WERI-Rb-1 (cell line): ENCODE results near the gene ZNF155.
A peak's percentile ranks its signal among the peaks of the same experiment; 100 is the strongest.

ENCODE experiments used
- DNase-seq: peaks from one replicate; pipeline ENCODE4 v3.0.0-alpha.2; 2020
- H3K27ac ChIP-seq: fragments of 250-450 bp; sonication (Bioruptor Pico); 2 replicates; pipeline ENCODE4 v1.5.1; 2020; ENCODE audit warnings: mild to moderate bottlenecking, moderate library complexity
- H3K27me3 ChIP-seq: fragments of 250-450 bp; sonication (Bioruptor Pico); 2 replicates; pipeline ENCODE4 v1.5.1; 2021; ENCODE audit warnings: mild to moderate bottlenecking, low read depth, moderate library complexity; ENCODE audit not compliant: insufficient read depth, severe bottlenecking
- H3K36me3 ChIP-seq: fragments of 250-450 bp; sonication (Bioruptor Pico); 2 replicates; pipeline ENCODE4 v1.5.1; 2020; ENCODE audit warnings: mild to moderate bottlenecking, moderate library complexity
- H3K4me3 ChIP-seq: 2 replicates; pipeline ENCODE4 v1.5.1; 2011; ENCODE audit warnings: low read depth, mild to moderate bottlenecking, control low read depth, low read length
- H3K9me3 ChIP-seq: fragments of 250-450 bp; sonication (Bioruptor Pico); 2 replicates; pipeline ENCODE4 v1.5.1; 2021; ENCODE audit warnings: mild to moderate bottlenecking, moderate library complexity; ENCODE audit not compliant: severe bottlenecking
- TF ChIP-seq, protein P1 (sequence below): IDR thresholded peaks from 2 replicates; pipeline ENCODE4 v1.5.1; 2011; ENCODE audit warnings: low read depth, mild to moderate bottlenecking, control low read depth, inconsistent platforms, low read length

ZNF155 gene

DNA sequence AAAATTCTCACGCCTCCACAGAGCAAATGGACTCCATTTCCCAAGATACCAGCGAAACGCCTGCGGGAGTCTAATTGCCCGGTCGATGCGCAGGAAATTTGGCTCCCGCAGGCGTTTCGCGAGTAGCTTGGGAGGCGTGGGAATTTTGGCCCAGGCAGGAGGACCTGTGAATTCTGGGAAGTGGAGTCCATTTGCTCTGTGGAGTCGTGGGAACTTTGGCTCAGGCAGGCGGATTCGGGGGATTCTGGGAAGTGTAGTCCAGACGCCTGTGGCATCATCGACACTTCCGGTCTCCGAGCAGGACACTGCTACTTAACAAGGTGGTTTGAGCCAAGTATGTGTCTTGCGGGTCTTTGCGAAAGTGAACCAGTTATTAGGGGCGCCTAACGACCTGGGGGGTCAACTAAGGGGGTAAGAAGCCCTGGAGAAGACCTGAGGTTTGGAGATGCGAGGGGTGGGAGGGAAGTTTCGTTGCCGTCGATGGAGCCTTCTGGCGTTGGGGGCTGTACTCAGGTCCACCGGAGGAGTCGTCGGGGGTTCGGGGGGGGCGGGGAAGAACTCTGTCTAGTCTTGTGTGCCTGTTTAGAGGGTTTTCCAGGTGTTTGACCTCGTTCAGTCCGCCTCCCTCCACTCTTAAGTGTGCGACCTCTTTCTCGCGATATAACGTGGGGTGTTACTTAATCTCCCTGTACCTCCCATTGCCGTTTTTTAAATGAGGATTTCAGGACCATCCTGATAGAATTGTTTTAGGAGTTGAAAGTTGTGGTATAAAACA lies at the start of gene ZNF155:
Gene ZNF155, plus strand, starts transcription at position 277 of the 775 bp plus-strand sequence. CDS start 4,356 bp downstream, outside the sequence.
- Histone ChIP-seq H3K36me3 (peaks cover 8% of the 10 kb centered on the region), H3K4me3 (peak within 1 kb of the TSS; percentile 93), H3K9me3 (no peaks in the 10 kb centered on the region), H3K27ac (peak within 1 kb of the TSS; percentile 63), H3K27me3 (no peaks in the 10 kb centered on the region)
- DNase-seq, result peak; percentile 96
- TF ChIP-seq, protein P1, sequence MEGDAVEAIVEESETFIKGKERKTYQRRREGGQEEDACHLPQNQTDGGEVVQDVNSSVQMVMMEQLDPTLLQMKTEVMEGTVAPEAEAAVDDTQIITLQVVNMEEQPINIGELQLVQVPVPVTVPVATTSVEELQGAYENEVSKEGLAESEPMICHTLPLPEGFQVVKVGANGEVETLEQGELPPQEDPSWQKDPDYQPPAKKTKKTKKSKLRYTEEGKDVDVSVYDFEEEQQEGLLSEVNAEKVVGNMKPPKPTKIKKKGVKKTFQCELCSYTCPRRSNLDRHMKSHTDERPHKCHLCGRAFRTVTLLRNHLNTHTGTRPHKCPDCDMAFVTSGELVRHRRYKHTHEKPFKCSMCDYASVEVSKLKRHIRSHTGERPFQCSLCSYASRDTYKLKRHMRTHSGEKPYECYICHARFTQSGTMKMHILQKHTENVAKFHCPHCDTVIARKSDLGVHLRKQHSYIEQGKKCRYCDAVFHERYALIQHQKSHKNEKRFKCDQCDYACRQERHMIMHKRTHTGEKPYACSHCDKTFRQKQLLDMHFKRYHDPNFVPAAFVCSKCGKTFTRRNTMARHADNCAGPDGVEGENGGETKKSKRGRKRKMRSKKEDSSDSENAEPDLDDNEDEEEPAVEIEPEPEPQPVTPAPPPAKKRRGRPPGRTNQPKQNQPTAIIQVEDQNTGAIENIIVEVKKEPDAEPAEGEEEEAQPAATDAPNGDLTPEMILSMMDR, result no peak

DNA sequence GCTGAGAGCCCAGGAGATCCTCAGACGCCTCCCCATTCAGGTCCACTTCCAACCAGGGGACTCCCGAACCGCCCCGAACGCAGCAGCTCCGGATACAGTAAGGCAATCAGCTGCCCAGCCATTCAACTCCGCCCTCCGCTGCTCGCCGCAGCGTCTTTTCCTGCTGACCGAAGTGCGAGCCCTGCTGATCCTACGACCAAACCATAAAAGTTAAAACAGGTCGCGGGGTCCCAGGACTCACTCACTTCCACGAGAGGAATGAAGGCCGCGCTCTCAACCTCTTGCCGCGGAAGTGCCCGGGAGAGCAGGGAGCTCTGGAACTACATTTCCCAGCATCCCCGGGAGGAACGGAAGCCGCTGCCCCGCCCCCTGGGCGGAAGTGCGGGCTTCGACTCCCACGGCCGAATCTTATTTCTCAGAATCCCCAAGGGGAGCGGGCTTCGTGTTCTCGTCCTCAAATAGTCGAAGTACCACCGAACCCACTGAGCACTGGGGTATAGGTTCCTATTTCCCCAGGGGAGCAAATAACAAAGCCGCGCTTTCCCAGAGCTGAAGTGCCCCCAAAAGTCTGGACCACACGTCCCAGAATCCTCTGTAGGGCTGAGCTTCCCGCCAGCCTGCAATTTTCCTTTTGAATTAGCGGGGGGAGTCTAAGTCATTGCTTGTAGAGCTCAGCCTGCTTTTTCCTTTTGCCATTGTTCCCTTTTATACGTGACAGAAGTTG lies 48.8 kb upstream of the ZNF155 start, which contains the start of gene ZNF45:
Gene ZNF45, minus strand, starts transcription at position 298 of the 724 bp plus-strand sequence. CDS start 13,097 bp downstream, outside the sequence.
- TF ChIP-seq, protein P1, result no peak
- Histone ChIP-seq H3K27ac (peak within 1 kb of the TSS; percentile 90), H3K9me3 (peaks cover 3% of the 10 kb centered on the region), H3K36me3 (peaks cover 31% of the 10 kb centered on the region), H3K4me3 (peak within 1 kb of the TSS; percentile 90), H3K27me3 (no peaks in the 10 kb centered on the region)
- DNase-seq, result peak; percentile 92

DNA sequence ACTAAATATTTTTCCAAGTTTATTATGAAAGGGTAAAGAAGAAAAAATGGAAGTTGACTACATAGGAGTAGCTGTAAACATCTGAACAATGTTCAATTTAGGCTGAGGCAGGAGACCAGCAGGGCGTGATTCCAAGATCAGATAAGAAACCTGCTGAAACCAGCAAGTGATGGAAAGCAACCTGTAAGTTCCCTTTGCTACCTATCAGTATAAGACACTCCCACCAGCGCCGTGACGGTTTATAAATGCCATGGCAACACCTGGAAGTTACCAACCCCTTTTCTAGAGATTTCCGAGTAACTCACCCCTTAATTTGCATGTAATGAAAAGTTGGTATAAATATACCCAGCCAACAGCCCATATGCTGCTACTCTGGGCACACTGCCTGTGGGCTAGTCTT lies 47.8 kb upstream of the ZNF155 start:
- TF ChIP-seq, protein P1, result no peak
- peaks cover 3% of the 10 kb centered on the region for H3K9me3 ChIP-seq
- no peak overlapping the region for H3K4me3 ChIP-seq
- H3K27ac ChIP-seq, result no peak overlapping the region
- DNase-seq, result no peak
- H3K27me3 ChIP-seq, result no peaks in the 10 kb centered on the region
- peaks cover 22% of the 10 kb centered on the region for H3K36me3 ChIP-seq

DNA sequence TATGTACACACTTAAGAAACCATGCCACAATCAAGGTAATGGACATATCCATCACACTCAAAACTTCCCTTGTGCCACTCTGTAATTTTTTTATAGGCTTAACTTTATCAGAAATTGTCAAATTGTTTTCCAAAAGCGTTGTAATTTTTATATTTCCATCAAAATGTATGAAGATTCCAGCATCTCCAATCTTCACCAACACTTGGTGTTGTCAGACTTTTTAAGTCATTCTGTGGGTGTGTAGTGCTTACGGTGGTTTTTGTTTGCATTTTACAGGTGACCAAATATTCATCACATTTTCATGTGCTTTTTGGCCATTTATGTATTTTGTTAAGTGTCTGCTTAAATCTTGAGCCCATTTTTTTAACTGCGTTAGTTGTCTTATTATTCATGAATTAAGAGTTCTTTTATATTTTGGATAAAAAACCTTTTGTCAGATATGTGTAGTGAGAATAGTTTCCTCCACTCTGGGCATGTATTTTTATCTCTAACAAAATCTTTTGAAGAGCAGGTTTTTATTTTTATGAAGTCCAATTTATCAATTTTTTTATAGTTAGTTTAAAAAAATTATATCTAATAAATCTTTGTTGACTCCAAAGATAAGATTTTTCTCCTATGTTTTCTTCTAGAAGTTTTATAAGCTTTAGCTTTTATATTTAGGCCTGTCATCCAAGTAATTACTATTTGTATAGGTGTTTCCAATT lies 44.3 kb upstream of the ZNF155 start:
- TF ChIP-seq, protein P1, result no peak
- Histone ChIP-seq H3K4me3 (no peak overlapping the region), H3K27ac (no peak overlapping the region), H3K27me3 (no peaks in the 10 kb centered on the region), H3K36me3 (no peaks in the 10 kb centered on the region), H3K9me3 (peaks cover 3% of the 10 kb centered on the region)
- DNase-seq, result no peak

DNA sequence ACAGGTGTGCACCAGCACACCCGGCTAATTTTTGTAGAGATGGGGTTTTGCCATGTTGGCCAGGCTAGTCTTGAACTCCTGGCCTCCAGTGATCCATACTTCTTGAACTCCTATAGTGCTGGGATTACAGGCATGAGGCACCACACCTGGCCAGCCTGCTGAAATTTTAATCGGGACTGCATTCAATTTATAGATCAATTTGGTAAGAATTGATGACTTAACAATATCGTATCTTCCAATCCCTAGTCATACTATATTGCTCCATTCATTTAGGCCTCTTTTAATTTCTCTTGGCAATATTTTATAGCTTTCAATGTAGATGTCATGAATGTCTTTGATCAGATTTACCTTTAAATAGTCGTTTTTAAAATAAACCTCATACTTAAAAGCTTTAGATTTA lies 43.3 kb upstream of the ZNF155 start:
- Histone ChIP-seq H3K27ac (no peak overlapping the region), H3K36me3 (no peaks in the 10 kb centered on the region), H3K27me3 (no peaks in the 10 kb centered on the region), H3K9me3 (peaks cover 3% of the 10 kb centered on the region), H3K4me3 (no peak overlapping the region)
- TF ChIP-seq, protein P1, result no peak
- no peak for DNase-seq
